ENCODE results near the gene TMEM170B.
"Not testable (repeated sequence)": the region's sequence is repeated elsewhere in the genome, so short reads cannot be mapped to it uniquely, and the experiment has no call there.

The TMEM170B gene

DNA sequence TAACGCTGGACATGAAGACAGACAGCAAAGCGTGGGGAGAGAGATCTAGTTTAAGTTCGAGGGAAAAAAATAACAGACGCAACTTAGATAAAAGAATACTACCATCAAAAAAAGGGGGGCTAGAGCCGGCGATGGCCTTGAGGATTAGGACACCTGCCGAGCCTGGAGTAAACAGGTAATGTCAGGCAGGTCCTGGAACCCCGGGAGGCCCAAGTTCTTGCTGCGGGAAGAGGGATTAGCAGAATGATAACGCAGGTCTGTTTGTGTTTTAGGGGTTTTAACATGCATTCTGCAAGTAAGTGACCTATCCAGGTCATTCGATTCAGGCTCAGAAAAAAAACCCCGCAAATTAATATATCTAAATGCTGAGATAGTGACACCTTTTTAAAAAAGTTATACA lies 754 bp upstream of the TMEM170B start:
- Histone ChIP-seq H3K9ac (ENCODE audit: low read depth, low read length) (no peak overlapping the region), H3K27me3 (ENCODE audit: control insufficient read depth, insufficient read depth, low read length) (peaks cover 50% of the 10 kb centered on the region), H3K4me3 (ENCODE audit: low read depth, low read length) (peak overlapping the region; percentile 65), H3K4me1 (ENCODE audit: control insufficient read depth, insufficient read depth, low read length) (peaks cover 3% of the 10 kb centered on the region), H3K36me3 (ENCODE audit: control insufficient read depth, insufficient read depth, low read length) (no peaks in the 10 kb centered on the region), H3K9me3 (ENCODE audit: control insufficient read depth, insufficient read depth, low read length) (no peaks in the 10 kb centered on the region)

DNA sequence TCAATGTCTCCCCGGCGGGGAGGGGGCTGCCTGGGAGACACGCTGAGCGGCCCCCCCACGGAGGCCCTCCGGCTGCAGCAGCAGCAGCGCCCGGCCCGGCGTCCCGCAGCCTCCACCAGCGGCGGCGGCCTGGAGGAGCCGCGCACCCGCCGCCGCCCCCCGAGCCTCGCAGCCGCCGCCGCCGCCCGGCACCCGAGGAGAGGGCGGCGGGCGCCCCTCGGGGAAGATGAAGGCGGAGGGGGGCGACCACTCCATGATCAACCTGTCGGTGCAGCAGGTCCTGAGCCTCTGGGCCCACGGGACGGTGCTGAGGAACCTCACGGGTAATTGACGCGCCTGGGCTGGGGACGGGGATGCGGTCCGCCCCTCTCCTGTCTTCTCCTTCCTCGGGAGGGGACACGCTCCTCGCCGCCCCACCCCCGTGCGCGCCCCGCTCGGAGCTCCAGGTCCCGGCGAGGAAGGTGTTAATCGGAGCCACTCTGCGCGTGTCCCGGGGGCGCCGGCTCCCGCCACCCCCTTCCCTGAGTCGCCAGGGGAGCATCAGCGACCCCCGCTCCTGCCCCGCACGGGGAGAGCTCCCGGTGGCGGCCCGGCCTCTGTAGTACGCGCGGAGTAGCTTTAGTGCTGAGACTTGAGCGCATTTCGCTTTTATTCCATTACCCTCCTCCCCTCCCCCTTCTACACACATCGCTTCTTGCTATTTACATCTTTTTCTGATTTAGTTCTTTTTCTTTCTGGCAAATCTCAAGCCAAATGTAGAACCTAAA lies 686 bp downstream of the TMEM170B start:
- Histone ChIP-seq H3K4me3 (ENCODE audit: low read depth, low read length) (peak overlapping the region; percentile 56), H3K27me3 (ENCODE audit: control insufficient read depth, insufficient read depth, low read length) (peaks cover 50% of the 10 kb centered on the region), H3K4me1 (ENCODE audit: control insufficient read depth, insufficient read depth, low read length) (peaks cover 3% of the 10 kb centered on the region), H3K9ac (ENCODE audit: low read depth, low read length) (no peak overlapping the region), H3K9me3 (ENCODE audit: control insufficient read depth, insufficient read depth, low read length) (no peaks in the 10 kb centered on the region), H3K36me3 (ENCODE audit: control insufficient read depth, insufficient read depth, low read length) (no peaks in the 10 kb centered on the region)

GRCh38 chr6:11538819-11539468 lies 1.4 kb downstream of the TMEM170B start:
- peaks cover 3% of the 10 kb centered on the region for H3K4me1 ChIP-seq (ENCODE audit: control insufficient read depth, insufficient read depth, low read length)
- peaks cover 49% of the 10 kb centered on the region for H3K27me3 ChIP-seq (ENCODE audit: control insufficient read depth, insufficient read depth, low read length)
- H3K36me3 ChIP-seq (ENCODE audit: control insufficient read depth, insufficient read depth, low read length), result no peaks in the 10 kb centered on the region
- H3K9me3 ChIP-seq (ENCODE audit: control insufficient read depth, insufficient read depth, low read length), result no peaks in the 10 kb centered on the region
- peak overlapping the region; percentile 56 for H3K4me3 ChIP-seq (ENCODE audit: low read depth, low read length)
- no peak overlapping the region for H3K9ac ChIP-seq (ENCODE audit: low read depth, low read length)

DNA sequence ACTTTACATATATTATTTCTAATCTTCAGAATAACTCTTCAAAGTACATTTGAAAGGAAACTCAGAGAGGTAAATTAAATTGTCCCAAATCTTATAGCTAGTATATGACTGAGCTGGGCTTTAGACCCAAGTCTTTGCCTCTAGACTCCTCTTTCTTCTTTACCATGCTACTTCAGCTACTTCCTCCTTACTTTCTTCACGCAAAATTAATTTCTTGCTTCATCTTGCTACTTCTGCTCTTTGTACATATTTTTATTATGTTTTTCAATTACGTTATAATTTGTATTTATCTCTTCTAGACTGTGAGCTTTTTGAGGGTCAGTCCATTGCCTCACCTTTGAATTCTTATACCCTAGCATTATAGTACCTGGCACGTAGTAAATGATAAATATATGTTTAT lies 5.3 kb downstream of the TMEM170B start:
- no peaks in the 10 kb centered on the region for H3K36me3 ChIP-seq (ENCODE audit: control insufficient read depth, insufficient read depth, low read length)
- no peak overlapping the region for H3K4me3 ChIP-seq (ENCODE audit: low read depth, low read length)
- peaks cover 27% of the 10 kb centered on the region for H3K27me3 ChIP-seq (ENCODE audit: control insufficient read depth, insufficient read depth, low read length)
- no peak overlapping the region for H3K9ac ChIP-seq (ENCODE audit: low read depth, low read length)
- H3K9me3 ChIP-seq (ENCODE audit: control insufficient read depth, insufficient read depth, low read length), result no peaks in the 10 kb centered on the region
- H3K4me1 ChIP-seq (ENCODE audit: control insufficient read depth, insufficient read depth, low read length), result peaks cover 3% of the 10 kb centered on the region

DNA sequence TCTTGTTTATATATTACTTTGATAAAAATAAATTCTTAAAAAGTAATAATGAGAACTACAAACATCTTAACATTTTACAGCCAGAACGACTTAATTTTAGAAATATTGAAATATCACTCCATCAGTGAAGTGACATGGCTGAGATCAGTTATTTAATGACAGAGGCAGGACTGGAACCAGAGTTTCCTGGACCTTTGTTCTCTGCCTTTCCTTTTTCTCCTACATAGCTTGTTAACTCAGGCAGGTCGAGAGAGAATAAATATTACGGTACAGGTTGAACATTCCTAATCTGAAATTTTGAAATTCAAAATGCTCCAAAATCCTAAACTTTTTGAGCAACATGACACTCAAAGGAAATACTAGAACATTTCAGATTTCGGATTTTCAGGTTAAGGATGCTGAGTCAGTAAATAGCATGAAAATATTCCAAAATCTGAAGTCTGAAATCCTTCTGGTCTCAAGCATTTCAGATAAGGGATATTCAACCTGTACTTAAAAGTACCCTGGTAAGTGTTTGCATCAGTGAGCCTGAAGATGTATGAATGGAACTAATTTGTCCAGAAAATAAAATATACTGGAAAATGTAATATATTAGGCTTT lies 6.5 kb downstream of the TMEM170B start:
- H3K4me3 ChIP-seq (ENCODE audit: low read depth, low read length), result no peak overlapping the region
- H3K27me3 ChIP-seq (ENCODE audit: control insufficient read depth, insufficient read depth, low read length), result peaks cover 21% of the 10 kb centered on the region
- H3K4me1 ChIP-seq (ENCODE audit: control insufficient read depth, insufficient read depth, low read length), result no peaks in the 10 kb centered on the region
- H3K9ac ChIP-seq (ENCODE audit: low read depth, low read length), result no peak overlapping the region
- H3K9me3 ChIP-seq (ENCODE audit: control insufficient read depth, insufficient read depth, low read length), result no peaks in the 10 kb centered on the region
- H3K36me3 ChIP-seq (ENCODE audit: control insufficient read depth, insufficient read depth, low read length), result no peaks in the 10 kb centered on the region

DNA sequence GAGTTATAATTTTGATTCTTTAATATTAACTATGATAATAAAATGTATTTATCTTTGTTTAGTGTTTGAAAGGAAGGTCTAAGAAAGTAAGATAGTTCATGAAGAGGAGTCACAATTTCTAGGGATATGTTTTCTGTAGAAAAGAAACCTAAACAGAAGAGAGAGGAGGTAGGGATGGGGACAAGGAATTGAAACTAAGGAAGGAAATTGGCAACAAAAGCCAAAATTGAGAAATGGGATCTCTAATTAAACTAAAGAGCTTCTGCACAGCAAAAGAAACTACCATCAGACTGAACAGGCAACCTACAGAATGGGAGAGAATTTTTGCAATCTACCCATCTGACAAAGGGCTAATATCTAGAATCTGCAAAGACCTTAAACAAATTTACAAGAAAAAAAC lies 10.3 kb downstream of the TMEM170B start:
- not testable (repeated sequence) for H3K9me3 ChIP-seq (ENCODE audit: control insufficient read depth, insufficient read depth, low read length); H3K4me1 ChIP-seq (ENCODE audit: control insufficient read depth, insufficient read depth, low read length); H3K36me3 ChIP-seq (ENCODE audit: control insufficient read depth, insufficient read depth, low read length); H3K27me3 ChIP-seq (ENCODE audit: control insufficient read depth, insufficient read depth, low read length); H3K9ac ChIP-seq (ENCODE audit: low read depth, low read length); H3K4me3 ChIP-seq (ENCODE audit: low read depth, low read length)

DNA sequence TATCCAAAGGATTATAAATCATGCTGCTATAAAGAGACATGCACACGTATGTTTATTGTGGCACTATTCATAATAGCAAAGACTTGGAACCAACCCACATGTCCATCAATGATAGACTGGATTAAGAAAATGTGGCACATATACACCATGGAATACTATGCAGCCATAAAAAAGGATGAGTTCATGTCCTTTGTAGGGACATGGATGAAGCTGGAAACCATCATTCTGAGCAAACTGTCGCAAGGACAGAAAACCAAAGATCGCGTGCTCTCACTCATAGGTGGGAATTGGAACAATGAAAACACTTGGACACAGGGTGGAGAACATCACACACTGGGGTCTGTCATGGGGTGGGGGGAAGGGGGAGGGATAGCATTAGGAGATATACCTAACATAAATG lies 11.0 kb downstream of the TMEM170B start:
- not testable (repeated sequence) for H3K4me1 ChIP-seq (ENCODE audit: control insufficient read depth, insufficient read depth, low read length); H3K4me3 ChIP-seq (ENCODE audit: low read depth, low read length); H3K36me3 ChIP-seq (ENCODE audit: control insufficient read depth, insufficient read depth, low read length); H3K27me3 ChIP-seq (ENCODE audit: control insufficient read depth, insufficient read depth, low read length); H3K9me3 ChIP-seq (ENCODE audit: control insufficient read depth, insufficient read depth, low read length); H3K9ac ChIP-seq (ENCODE audit: low read depth, low read length)

DNA sequence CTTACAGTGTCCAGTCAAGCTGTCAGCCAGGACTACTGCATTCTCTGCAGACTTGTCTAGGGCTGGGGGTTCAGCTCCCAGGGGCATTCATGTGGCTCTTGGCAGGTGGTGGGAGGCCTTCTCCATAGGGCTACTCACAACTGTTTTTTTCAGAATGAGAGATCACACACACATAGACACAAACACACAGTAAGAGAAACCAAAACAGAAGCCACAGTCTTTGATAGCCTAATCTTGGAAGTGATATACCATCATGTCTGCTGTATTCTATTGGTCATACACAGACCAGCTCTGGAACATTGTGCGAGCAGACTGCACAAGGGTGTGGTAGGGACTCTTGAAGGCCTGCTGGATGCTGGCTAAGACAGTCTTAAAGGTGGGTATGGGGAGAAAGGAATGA lies 13.5 kb downstream of the TMEM170B start:
- Histone ChIP-seq H3K4me3 (ENCODE audit: low read depth, low read length) (no peak overlapping the region), H3K36me3 (ENCODE audit: control insufficient read depth, insufficient read depth, low read length) (no peaks in the 10 kb centered on the region), H3K9me3 (ENCODE audit: control insufficient read depth, insufficient read depth, low read length) (no peaks in the 10 kb centered on the region), H3K27me3 (ENCODE audit: control insufficient read depth, insufficient read depth, low read length) (no peaks in the 10 kb centered on the region), H3K9ac (ENCODE audit: low read depth, low read length) (no peak overlapping the region), H3K4me1 (ENCODE audit: control insufficient read depth, insufficient read depth, low read length) (no peaks in the 10 kb centered on the region)

GRCh38 chr6:11552442-11552841 lies 14.9 kb downstream of the TMEM170B start:
- peaks cover 6% of the 10 kb centered on the region for H3K4me1 ChIP-seq (ENCODE audit: control insufficient read depth, insufficient read depth, low read length)
- H3K27me3 ChIP-seq (ENCODE audit: control insufficient read depth, insufficient read depth, low read length), result no peaks in the 10 kb centered on the region
- H3K36me3 ChIP-seq (ENCODE audit: control insufficient read depth, insufficient read depth, low read length), result no peaks in the 10 kb centered on the region
- H3K9ac ChIP-seq (ENCODE audit: low read depth, low read length), result no peak overlapping the region
- no peak overlapping the region for H3K4me3 ChIP-seq (ENCODE audit: low read depth, low read length)
- H3K9me3 ChIP-seq (ENCODE audit: control insufficient read depth, insufficient read depth, low read length), result no peaks in the 10 kb centered on the region

- Histone ChIP-seq H3K4me3 (ENCODE audit: low read depth, low read length) (no peak overlapping the region), H3K9ac (ENCODE audit: low read depth, low read length) (no peak overlapping the region), H3K36me3 (ENCODE audit: control insufficient read depth, insufficient read depth, low read length) (no peaks in the 10 kb centered on the region), H3K4me1 (ENCODE audit: control insufficient read depth, insufficient read depth, low read length) (peaks cover 6% of the 10 kb centered on the region), H3K27me3 (ENCODE audit: control insufficient read depth, insufficient read depth, low read length) (no peaks in the 10 kb centered on the region), H3K9me3 (ENCODE audit: control insufficient read depth, insufficient read depth, low read length) (no peaks in the 10 kb centered on the region)
Observed at GRCh38 chr6:11553824-11554223, 16.3 kb downstream of the TMEM170B start.

- Histone ChIP-seq H3K27me3 (ENCODE audit: control insufficient read depth, insufficient read depth, low read length) (no peaks in the 10 kb centered on the region), H3K4me3 (ENCODE audit: low read depth, low read length) (no peak overlapping the region), H3K4me1 (ENCODE audit: control insufficient read depth, insufficient read depth, low read length) (peaks cover 6% of the 10 kb centered on the region), H3K9me3 (ENCODE audit: control insufficient read depth, insufficient read depth, low read length) (no peaks in the 10 kb centered on the region), H3K9ac (ENCODE audit: low read depth, low read length) (no peak overlapping the region), H3K36me3 (ENCODE audit: control insufficient read depth, insufficient read depth, low read length) (no peaks in the 10 kb centered on the region)
Observed at GRCh38 chr6:11556309-11556708, 18.8 kb downstream of the TMEM170B start.

- no peaks in the 10 kb centered on the region for H3K36me3 ChIP-seq (ENCODE audit: control insufficient read depth, insufficient read depth, low read length)
- no peaks in the 10 kb centered on the region for H3K27me3 ChIP-seq (ENCODE audit: control insufficient read depth, insufficient read depth, low read length)
- H3K9me3 ChIP-seq (ENCODE audit: control insufficient read depth, insufficient read depth, low read length), result no peaks in the 10 kb centered on the region
- no peak overlapping the region for H3K4me3 ChIP-seq (ENCODE audit: low read depth, low read length)
- no peaks in the 10 kb centered on the region for H3K4me1 ChIP-seq (ENCODE audit: control insufficient read depth, insufficient read depth, low read length)
- no peak overlapping the region for H3K9ac ChIP-seq (ENCODE audit: low read depth, low read length)
Observed at GRCh38 chr6:11563793-11564192, 26.2 kb downstream of the TMEM170B start.

Measured in iPS-15b (cell line).